Measurements from ENCODE around the gene NBPF3.

NBPF3 gene

GRCh38 chr1:21489146-21489545 lies 49.2 kb downstream of the NBPF3 start:
- H3K4me3 ChIP-seq (ENCODE audit: low read depth in 1 of 2, low read length in 1 of 2): no peak overlapping the region
- TF ChIP-seq CTCF (IDR thresholded peaks at IDR 0.05): no peak
- H3K9me3 ChIP-seq: no peaks in the 10 kb centered on the region
- no peak overlapping the region for H3K27ac ChIP-seq
- peaks cover 23% of the 10 kb centered on the region for H3K27me3 ChIP-seq
- H3K36me3 ChIP-seq: no peaks in the 10 kb centered on the region
- no peaks in the 10 kb centered on the region for H3K4me1 ChIP-seq (ENCODE audit: control insufficient read depth in 1 of 2, insufficient read depth in 1 of 2, low read depth in 1 of 2, low read length in 1 of 2)

- H3K27me3 ChIP-seq: peaks cover 23% of the 10 kb centered on the region
- no peak for TF ChIP-seq CTCF (IDR thresholded peaks at IDR 0.05)
- no peaks in the 10 kb centered on the region for H3K9me3 ChIP-seq
- H3K27ac ChIP-seq: no peak overlapping the region
- H3K4me3 ChIP-seq (ENCODE audit: low read depth in 1 of 2, low read length in 1 of 2): no peak overlapping the region
- no peaks in the 10 kb centered on the region for H3K36me3 ChIP-seq
- H3K4me1 ChIP-seq (ENCODE audit: control insufficient read depth in 1 of 2, insufficient read depth in 1 of 2, low read depth in 1 of 2, low read length in 1 of 2): no peaks in the 10 kb centered on the region
Measured at GRCh38 chr1:21490774-21491487, 51.0 kb downstream of the NBPF3 start.

- H3K27ac ChIP-seq: no peak overlapping the region
- peaks cover 23% of the 10 kb centered on the region for H3K27me3 ChIP-seq
Measured at GRCh38 chr1:21491488-21492355, 51.8 kb downstream of the NBPF3 start.

GRCh38 chr1:21492356-21492625 lies 52.4 kb downstream of the NBPF3 start:
- Histone ChIP-seq H3K27ac (no peak overlapping the region), H3K36me3 (no peaks in the 10 kb centered on the region)
- TF ChIP-seq CTCF (IDR thresholded peaks at IDR 0.05): no peak

More at GRCh38 chr1:21491488-21492355, 51.8 kb downstream of the NBPF3 start:
- TF ChIP-seq CTCF (IDR thresholded peaks at IDR 0.05): no peak
- Histone ChIP-seq H3K4me3 (ENCODE audit: low read depth in 1 of 2, low read length in 1 of 2) (no peak overlapping the region), H3K36me3 (no peaks in the 10 kb centered on the region), H3K4me1 (ENCODE audit: control insufficient read depth in 1 of 2, insufficient read depth in 1 of 2, low read depth in 1 of 2, low read length in 1 of 2) (no peaks in the 10 kb centered on the region), H3K9me3 (no peaks in the 10 kb centered on the region)

GRCh38 chr1:21494196-21494595 lies 54.3 kb downstream of the NBPF3 start:
- no peaks in the 10 kb centered on the region for H3K9me3 ChIP-seq
- H3K4me3 ChIP-seq (ENCODE audit: low read depth in 1 of 2, low read length in 1 of 2): no peak overlapping the region
- no peaks in the 10 kb centered on the region for H3K4me1 ChIP-seq (ENCODE audit: control insufficient read depth in 1 of 2, insufficient read depth in 1 of 2, low read depth in 1 of 2, low read length in 1 of 2)
- no peaks in the 10 kb centered on the region for H3K36me3 ChIP-seq
- peaks cover 23% of the 10 kb centered on the region for H3K27me3 ChIP-seq
- TF ChIP-seq CTCF (IDR thresholded peaks at IDR 0.05): no peak
- no peak overlapping the region for H3K27ac ChIP-seq

More at GRCh38 chr1:21492356-21492625, 52.4 kb downstream of the NBPF3 start:
- H3K27me3 ChIP-seq: peaks cover 23% of the 10 kb centered on the region
- no peaks in the 10 kb centered on the region for H3K9me3 ChIP-seq
- H3K4me1 ChIP-seq (ENCODE audit: control insufficient read depth in 1 of 2, insufficient read depth in 1 of 2, low read depth in 1 of 2, low read length in 1 of 2): no peaks in the 10 kb centered on the region
- no peak overlapping the region for H3K4me3 ChIP-seq (ENCODE audit: low read depth in 1 of 2, low read length in 1 of 2)

Data from neutrophil (primary cell).